Uterus (tissue), 2 donors: ENCODE results near the gene TNFRSF21.

Experiments used
- CTCF ChIP-seq, 4 experiments: fragments of 200-600 bp in 2 of 4; fragments of 450-650 bp in 2 of 4; sonication (generic) in 2 of 4; IDR thresholded peaks; one replicate each; pipeline ENCODE4 v1.5.1; 2016 to 2019; ENCODE audit warnings: antibody characterized with exemption in 4 of 4, mild to moderate bottlenecking in 2 of 4, moderate library complexity in 1 of 4
- POLR2A ChIP-seq, 2 donors: fragments of 450-650 bp; IDR thresholded peaks; one replicate each; pipeline ENCODE4 v1.6.1; 2016; ENCODE audit warnings: antibody characterized with exemption in 2 of 2, mild to moderate bottlenecking in 1 of 2, moderate library complexity in 1 of 2

DNA sequence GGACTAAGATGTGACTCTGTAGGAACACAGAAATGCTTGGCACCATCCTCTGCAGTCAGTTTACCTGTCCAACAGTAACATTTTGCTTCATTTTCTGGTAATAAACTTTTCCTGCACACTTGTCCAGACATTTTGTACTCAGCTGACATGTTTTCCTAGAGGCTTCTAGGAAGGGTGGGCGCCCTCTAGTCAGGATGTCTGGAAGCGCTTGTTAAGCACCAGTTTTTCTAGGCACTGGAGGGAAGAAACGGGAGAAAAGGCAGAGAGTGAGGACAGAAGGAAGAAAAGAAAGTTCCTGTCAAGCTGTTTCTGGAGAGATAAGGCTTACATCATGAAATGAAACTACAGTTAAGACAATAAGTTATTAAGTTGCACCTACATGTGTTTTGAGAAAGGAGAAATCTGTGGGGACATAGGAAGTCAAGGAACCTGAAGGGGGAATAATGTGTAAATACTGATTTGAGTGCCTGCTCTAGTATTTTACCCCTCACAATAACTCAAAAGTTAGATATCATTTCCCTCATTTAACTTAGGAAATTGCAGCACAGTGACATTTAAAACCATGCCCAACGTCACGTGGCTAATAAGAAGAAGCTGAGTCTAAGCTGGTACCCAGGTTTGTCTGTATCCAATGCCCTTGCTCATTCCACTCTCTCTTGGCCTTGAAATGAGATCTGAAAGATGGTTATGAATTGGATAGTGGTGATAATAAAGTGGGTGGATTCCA lies 42.7 kb upstream of the TNFRSF21 start:
- TF ChIP-seq POLR2A (IDR thresholded peaks at IDR 0.05) (no peak), CTCF (IDR thresholded peaks at IDR 0.05) (no peak)
